ENCODE measurements around the gene CHRDL1. TPM values are rescaled to one million over a fixed set of nuclear protein-coding genes. Genes with fewer than 3 reads are reported as not detected.

The CHRDL1 gene
- total and polyA plus RNA-seq, 4 donors = 9.6 to 45.3 (median 26.9) TPM

GRCh38 chrX:110734894-110735541, 60.6 kb downstream of the CHRDL1 start:
- peak; percentile 29 for ATAC-seq (ENCODE audit: insufficient read depth, low FRiP score)
- H3K27me3 ChIP-seq (ENCODE audit: control insufficient read depth in 3 of 3, insufficient read depth in 3 of 3, low read length in 2 of 3) = peaks cover 0 to 43% (median 6%) of the 10 kb centered on the region in 3 donors
- H3K9ac ChIP-seq (ENCODE audit: insufficient read depth in 1 of 2, low read length in 2 of 2) = no peak overlapping the region
- DNase-seq = no peak
- peaks cover 0 to 2% (median 0%) of the 10 kb centered on the region in 4 donors for H3K9me3 ChIP-seq (ENCODE audit: control insufficient read depth in 4 of 4, insufficient read depth in 3 of 4, low read length in 3 of 4)
- H3K27ac ChIP-seq (ENCODE audit: low read depth in 1 of 2, low read length in 1 of 2) = no peak overlapping the region
- H3K4me3 ChIP-seq = no peak overlapping the region
- WGBS, 2 donors = 73 to 93% methylated on average over 3 of the region's 3 CpGs
- H3K4me1 ChIP-seq (ENCODE audit: control insufficient read depth in 5 of 5, insufficient read depth in 5 of 5, low read length in 5 of 5) = peaks cover 0 to 4% (median 0%) of the 10 kb centered on the region in 5 donors
- no peaks in the 10 kb centered on the region for H3K36me3 ChIP-seq (ENCODE audit: control insufficient read depth in 4 of 4, insufficient read depth in 4 of 4, low read length in 4 of 4)
- no peak for TF ChIP-seq CTCF (IDR thresholded peaks at IDR 0.05; ENCODE audit: control extremely low read depth, extremely low read depth)

- no peak for TF ChIP-seq CTCF (IDR thresholded peaks at IDR 0.05; ENCODE audit: control extremely low read depth, extremely low read depth)
- Histone ChIP-seq H3K4me1 (ENCODE audit: control insufficient read depth in 5 of 5, insufficient read depth in 5 of 5, low read length in 5 of 5) (peaks cover 0 to 4% (median 0%) of the 10 kb centered on the region in 5 donors), H3K9me3 (ENCODE audit: control insufficient read depth in 4 of 4, insufficient read depth in 3 of 4, low read length in 3 of 4) (peaks cover 0 to 2% (median 0%) of the 10 kb centered on the region in 4 donors), H3K9ac (ENCODE audit: insufficient read depth in 1 of 2, low read length in 2 of 2) (no peak overlapping the region), H3K36me3 (ENCODE audit: control insufficient read depth in 4 of 4, insufficient read depth in 4 of 4, low read length in 4 of 4) (no peaks in the 10 kb centered on the region), H3K4me3 (no peak overlapping the region), H3K27me3 (ENCODE audit: control insufficient read depth in 3 of 3, insufficient read depth in 3 of 3, low read length in 2 of 3) (peaks cover 0 to 41% (median 6%) of the 10 kb centered on the region in 3 donors), H3K27ac (ENCODE audit: low read depth in 1 of 2, low read length in 1 of 2) (no peak overlapping the region)
- ATAC-seq (ENCODE audit: insufficient read depth, low FRiP score) (no peak), DNase-seq (no peak)
- WGBS, 2 donors = 24 to 84% methylated on average over 1 of the region's 1 CpG
Observed at GRCh38 chrX:110734271-110734670, 61.3 kb downstream of the CHRDL1 start.

GRCh38 chrX:110733166-110733565, 62.5 kb downstream of the CHRDL1 start:
- H3K27ac ChIP-seq (ENCODE audit: low read depth in 1 of 2, low read length in 1 of 2) = no peak overlapping the region
- peaks cover 0 to 45% (median 5%) of the 10 kb centered on the region in 3 donors for H3K27me3 ChIP-seq (ENCODE audit: control insufficient read depth in 3 of 3, insufficient read depth in 3 of 3, low read length in 2 of 3)
- H3K4me1 ChIP-seq (ENCODE audit: control insufficient read depth in 5 of 5, insufficient read depth in 5 of 5, low read length in 5 of 5) = peaks cover 0 to 4% (median 0%) of the 10 kb centered on the region in 5 donors
- no peak for DNase-seq
- H3K9ac ChIP-seq (ENCODE audit: insufficient read depth in 1 of 2, low read length in 2 of 2) = no peak overlapping the region
- no peak for TF ChIP-seq CTCF (IDR thresholded peaks at IDR 0.05; ENCODE audit: control extremely low read depth, extremely low read depth)
- no peak overlapping the region for H3K4me3 ChIP-seq
- H3K9me3 ChIP-seq (ENCODE audit: control insufficient read depth in 4 of 4, insufficient read depth in 3 of 4, low read length in 3 of 4) = no peaks in the 10 kb centered on the region
- H3K36me3 ChIP-seq (ENCODE audit: control insufficient read depth in 4 of 4, insufficient read depth in 4 of 4, low read length in 4 of 4) = no peaks in the 10 kb centered on the region
- 75 to 81% methylated on average over 2 of the region's 2 CpGs for WGBS, 2 donors
- ATAC-seq (ENCODE audit: insufficient read depth, low FRiP score) = no peak

All from lung (tissue), 12 donors.